ENCODE measurements around the gene CACNA1F. TPM values are rescaled to one million over a fixed set of nuclear protein-coding genes. Genes with fewer than 3 reads are reported as not detected.
A peak's percentile ranks its signal among the peaks of the same experiment; 100 is the strongest.

The CACNA1F gene
- total RNA-seq, 4 donors from 2014 or later, result 0.21 to 0.40 (median 0.29) TPM; not detected in 1

GRCh38 chrX:49192722-49193328 is 40.3 kb downstream of the CACNA1F start:
- H3K9me3 ChIP-seq, result no peaks in the 10 kb centered on the region
- 71% methylated on average over 10 of the region's 10 CpGs for WGBS
- H3K27ac ChIP-seq, result no peak overlapping the region
- H3K36me3 ChIP-seq, result no peaks in the 10 kb centered on the region
- no peak for DNase-seq (ENCODE audit: low spot score in 2 of 2)
- no peak overlapping the region for H3K4me3 ChIP-seq
- TF ChIP-seq, protein P1, sequence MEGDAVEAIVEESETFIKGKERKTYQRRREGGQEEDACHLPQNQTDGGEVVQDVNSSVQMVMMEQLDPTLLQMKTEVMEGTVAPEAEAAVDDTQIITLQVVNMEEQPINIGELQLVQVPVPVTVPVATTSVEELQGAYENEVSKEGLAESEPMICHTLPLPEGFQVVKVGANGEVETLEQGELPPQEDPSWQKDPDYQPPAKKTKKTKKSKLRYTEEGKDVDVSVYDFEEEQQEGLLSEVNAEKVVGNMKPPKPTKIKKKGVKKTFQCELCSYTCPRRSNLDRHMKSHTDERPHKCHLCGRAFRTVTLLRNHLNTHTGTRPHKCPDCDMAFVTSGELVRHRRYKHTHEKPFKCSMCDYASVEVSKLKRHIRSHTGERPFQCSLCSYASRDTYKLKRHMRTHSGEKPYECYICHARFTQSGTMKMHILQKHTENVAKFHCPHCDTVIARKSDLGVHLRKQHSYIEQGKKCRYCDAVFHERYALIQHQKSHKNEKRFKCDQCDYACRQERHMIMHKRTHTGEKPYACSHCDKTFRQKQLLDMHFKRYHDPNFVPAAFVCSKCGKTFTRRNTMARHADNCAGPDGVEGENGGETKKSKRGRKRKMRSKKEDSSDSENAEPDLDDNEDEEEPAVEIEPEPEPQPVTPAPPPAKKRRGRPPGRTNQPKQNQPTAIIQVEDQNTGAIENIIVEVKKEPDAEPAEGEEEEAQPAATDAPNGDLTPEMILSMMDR (IDR thresholded peaks at IDR 0.05), result peak in 1 of 2 donors; percentile 33
- no peak for TF ChIP-seq EP300 (IDR thresholded peaks at IDR 0.05)
- peaks cover 14% of the 10 kb centered on the region for H3K4me1 ChIP-seq
- no peaks in the 10 kb centered on the region for H3K27me3 ChIP-seq

DNA sequence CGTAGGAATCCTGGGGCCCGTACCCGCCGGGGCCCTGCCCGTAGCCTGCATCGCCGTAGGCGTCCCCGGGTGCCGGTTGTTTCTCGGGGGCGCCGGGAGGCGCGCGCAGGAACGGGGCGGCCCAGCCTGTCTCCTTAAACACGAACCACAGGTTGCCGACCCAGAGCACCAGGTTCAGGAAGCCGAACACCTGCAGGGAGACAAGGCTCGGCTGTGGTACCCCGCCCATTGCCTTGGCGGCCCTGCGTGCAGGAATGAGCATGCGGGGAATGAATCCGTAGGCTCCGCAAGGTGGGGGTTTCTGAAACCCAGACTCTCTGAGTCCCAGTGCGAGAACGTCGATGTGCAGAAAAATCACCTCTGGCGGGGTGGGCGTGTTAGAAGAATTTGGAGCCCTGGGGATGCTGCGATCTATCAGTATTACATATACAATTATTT is 41.5 kb downstream of the CACNA1F start:
- Histone ChIP-seq H3K36me3 (no peaks in the 10 kb centered on the region), H3K9me3 (no peaks in the 10 kb centered on the region), H3K4me3 (peak overlapping the region; percentile 66), H3K27me3 (no peaks in the 10 kb centered on the region), H3K4me1 (peaks cover 14% of the 10 kb centered on the region), H3K27ac (peak overlapping the region; percentile 77)
- no peak for DNase-seq (ENCODE audit: low spot score in 2 of 2)
- TF ChIP-seq POLR2A (IDR thresholded peaks at IDR 0.05) (no peak), POLR2AphosphoS5 (IDR thresholded peaks at IDR 0.05) (no peak), EP300 (IDR thresholded peaks at IDR 0.05) (no peak)
- TF ChIP-seq, protein P1 (IDR thresholded peaks at IDR 0.05), result no peak
- WGBS, result 70% methylated on average over 21 of the region's 34 CpGs

DNA sequence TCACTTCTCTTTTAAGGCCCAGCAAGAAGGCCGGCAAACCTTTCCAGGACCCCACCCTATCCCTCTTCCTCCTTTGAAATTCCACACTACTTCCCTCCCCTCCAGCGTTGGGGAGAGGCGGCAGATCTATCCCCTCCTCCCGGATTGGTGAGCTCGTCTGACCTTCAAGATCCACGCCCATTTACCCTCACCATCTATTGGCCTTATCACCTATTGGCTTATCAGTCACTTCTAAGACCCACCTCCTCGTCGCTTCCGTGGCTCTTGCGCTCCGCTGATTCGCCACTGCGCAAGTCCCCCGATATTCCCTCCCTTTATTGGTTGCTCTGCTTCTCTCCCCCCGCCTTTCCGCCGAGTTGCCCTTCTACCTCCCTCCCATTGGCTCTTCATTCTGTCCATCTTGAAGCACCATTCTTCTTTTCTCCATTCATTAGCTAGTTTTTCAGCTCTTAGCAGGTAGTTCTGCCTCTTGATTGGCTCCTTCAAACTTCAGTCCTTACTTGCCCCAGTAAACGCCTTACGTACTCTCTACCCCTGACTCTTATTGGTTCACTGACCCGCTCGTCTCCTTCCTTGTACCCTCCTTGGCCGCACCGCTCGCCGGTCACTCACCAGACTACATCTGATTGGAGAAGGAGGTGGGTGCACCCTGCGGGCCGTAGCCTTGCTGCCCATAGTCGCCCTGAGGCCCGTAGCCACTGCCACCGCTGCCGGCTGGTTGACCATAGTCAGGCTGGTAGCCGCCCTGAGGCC is 42.1 kb downstream of the CACNA1F start:
- Histone ChIP-seq H3K4me1 (peaks cover 14% of the 10 kb centered on the region), H3K9me3 (no peaks in the 10 kb centered on the region), H3K36me3 (no peaks in the 10 kb centered on the region), H3K4me3 (peak overlapping the region; percentile 66), H3K27me3 (no peaks in the 10 kb centered on the region), H3K27ac (peak overlapping the region; percentile 79)
- TF ChIP-seq POLR2AphosphoS5 (IDR thresholded peaks at IDR 0.05) (no peak), EP300 (IDR thresholded peaks at IDR 0.05) (no peak), POLR2A (IDR thresholded peaks at IDR 0.05) (peak in 1 of 2 donors; percentile 26)
- TF ChIP-seq, protein P1 (IDR thresholded peaks at IDR 0.05), result no peak
- DNase-seq (ENCODE audit: low spot score in 2 of 2), result peak; percentile 92 to 95
- 43% methylated on average over 29 of the region's 32 CpGs for WGBS

DNA sequence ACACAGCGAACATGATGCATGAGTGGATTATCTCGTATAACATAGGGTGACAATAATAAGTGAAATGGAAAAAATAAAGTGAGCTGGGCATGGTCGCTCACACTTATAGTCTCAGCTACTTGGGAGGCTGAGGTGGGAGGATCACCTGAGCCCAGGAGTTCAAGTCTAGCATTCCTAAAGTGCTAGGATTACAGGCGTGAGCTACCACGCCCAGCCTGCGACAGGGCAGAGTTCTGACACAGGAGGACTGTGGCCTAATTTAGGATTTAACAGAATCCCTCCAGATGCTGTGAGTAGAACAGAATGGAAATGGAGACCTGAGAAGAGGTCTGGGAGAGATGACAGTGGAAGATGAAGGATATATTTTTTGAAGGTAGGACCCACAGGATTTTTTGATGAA is 43.5 kb downstream of the CACNA1F start:
- no peak for DNase-seq (ENCODE audit: low spot score in 2 of 2)
- TF ChIP-seq POLR2AphosphoS5 (IDR thresholded peaks at IDR 0.05) (no peak), EP300 (IDR thresholded peaks at IDR 0.05) (no peak), POLR2A (IDR thresholded peaks at IDR 0.05) (no peak)
- TF ChIP-seq, protein P1 (IDR thresholded peaks at IDR 0.05), result no peak
- WGBS, result 64% methylated on average over 6 of the region's 6 CpGs
- Histone ChIP-seq H3K27me3 (no peaks in the 10 kb centered on the region), H3K36me3 (no peaks in the 10 kb centered on the region), H3K27ac (no peak overlapping the region), H3K9me3 (no peaks in the 10 kb centered on the region), H3K4me3 (peak overlapping the region; percentile 41), H3K4me1 (peaks cover 23% of the 10 kb centered on the region)

- peaks cover 29% of the 10 kb centered on the region for H3K4me1 ChIP-seq
- H3K9me3 ChIP-seq, result no peaks in the 10 kb centered on the region
- H3K4me3 ChIP-seq, result no peak overlapping the region
- H3K27ac ChIP-seq, result no peak overlapping the region
- WGBS, result 52% methylated on average over 8 of the region's 8 CpGs
- H3K36me3 ChIP-seq, result no peaks in the 10 kb centered on the region
- H3K27me3 ChIP-seq, result no peaks in the 10 kb centered on the region
- no peak for DNase-seq (ENCODE audit: low spot score in 2 of 2)
- TF ChIP-seq EP300 (IDR thresholded peaks at IDR 0.05) (no peak), POLR2A (IDR thresholded peaks at IDR 0.05) (no peak)
Observed at GRCh38 chrX:49188468-49189076, 44.6 kb downstream of the CACNA1F start.

Data from suprapubic skin (tissue), 4 donors.